Peyer's patch (tissue), 4 donors: ENCODE measurements around the gene EPAS1. TPM values are rescaled to one million over a fixed set of nuclear protein-coding genes. Genes with fewer than 3 reads are reported as not detected.

Experiments
- DNase-seq, 3 donors: peaks; one replicate each; pipeline ENCODE4 v3.0.0-alpha.2; 2017 to 2019
- H3K27ac ChIP-seq, 4 donors: fragments of 200-600 bp; sonication (generic); one replicate each; pipeline ENCODE4 v1.5.1; 2016 to 2019
- H3K27me3 ChIP-seq, 2 donors: fragments of 200-600 bp; sonication (generic); one replicate each; pipeline ENCODE4 v1.5.1; 2019
- H3K36me3 ChIP-seq, 3 donors: fragments of 200-600 bp; sonication (generic); one replicate each; pipeline ENCODE4 v1.5.1; 2016 to 2019
- H3K4me1 ChIP-seq, 4 donors: fragments of 200-600 bp; sonication (generic); one replicate each; pipeline ENCODE4 v1.5.1; 2016 to 2019
- H3K4me3 ChIP-seq, 4 donors: fragments of 200-600 bp; sonication (generic); 1 replicate in 3 of 4; 2 replicates in 1 of 4; pipeline ENCODE4 v1.5.1; 2016 to 2019; ENCODE audit warnings: mild to moderate bottlenecking in 1 of 4
- H3K9me3 ChIP-seq, 4 donors: fragments of 200-600 bp; sonication (generic); one replicate each; pipeline ENCODE4 v1.5.1; 2016 to 2019; ENCODE audit warnings: mild to moderate bottlenecking in 1 of 4
- CTCF ChIP-seq, 6 experiments: fragments of 450-650 bp in 4 of 6; fragments of 200-600 bp in 2 of 6; sonication (generic) in 1 of 6; IDR thresholded peaks; one replicate each; pipeline ENCODE4 v1.5.1; 2017 to 2019; ENCODE audit warnings: antibody characterized with exemption in 6 of 6, mild to moderate bottlenecking in 3 of 6, moderate library complexity in 1 of 6
- POLR2A ChIP-seq, 2 donors: fragments of 450-650 bp; IDR thresholded peaks; one replicate each; pipeline ENCODE4 v1.5.1; 2017; ENCODE audit warnings: antibody characterized with exemption in 2 of 2, mild to moderate bottlenecking in 2 of 2, moderate library complexity in 2 of 2
- small RNA-seq, 2 donors: library from RNA; depleted of rRNA; stranded (forward); fragments of <200 nt; gene quantifications; one replicate each; pipeline ENCODE3, GENCODE V24; 2016
- total RNA-seq, 4 donors: library from RNA; depleted of rRNA; stranded (reverse); fragments of >200 nt; gene quantifications; one replicate each; pipeline ENCODE4 v1.1.0, GENCODE V29; 2016

The EPAS1 gene
- total RNA-seq, 4 donors from 2014 or later = 114 to 240 (median 196) TPM

GRCh38 chr2:46431481-46432235, 134.5 kb downstream of the EPAS1 start:
- H3K36me3 ChIP-seq = no peaks in the 10 kb centered on the region
- H3K27ac ChIP-seq = peak overlapping the region in 1 of 4 donors; percentile 25
- no peak overlapping the region for H3K4me3 ChIP-seq
- no peaks in the 10 kb centered on the region for H3K9me3 ChIP-seq
- DNase-seq = no peak
- H3K27me3 ChIP-seq = no peaks in the 10 kb centered on the region
- TF ChIP-seq CTCF (IDR thresholded peaks at IDR 0.05) (no peak), POLR2A (IDR thresholded peaks at IDR 0.05) (no peak)
- H3K4me1 ChIP-seq = no peaks in the 10 kb centered on the region

- H3K9me3 ChIP-seq = no peaks in the 10 kb centered on the region
- H3K4me3 ChIP-seq = no peak overlapping the region
- no peaks in the 10 kb centered on the region for H3K36me3 ChIP-seq
- DNase-seq = no peak
- no peak overlapping the region for H3K27ac ChIP-seq
- H3K4me1 ChIP-seq = no peaks in the 10 kb centered on the region
- H3K27me3 ChIP-seq = no peaks in the 10 kb centered on the region
- TF ChIP-seq CTCF (IDR thresholded peaks at IDR 0.05) = no peak
- TF ChIP-seq POLR2A (IDR thresholded peaks at IDR 0.05) = no peak
Observed at GRCh38 chr2:46434851-46435273, 137.7 kb downstream of the EPAS1 start.

- no peaks in the 10 kb centered on the region for H3K36me3 ChIP-seq
- H3K4me1 ChIP-seq = no peaks in the 10 kb centered on the region
- no peak overlapping the region for H3K4me3 ChIP-seq
- no peaks in the 10 kb centered on the region for H3K27me3 ChIP-seq
- DNase-seq = no peak
- H3K9me3 ChIP-seq = no peaks in the 10 kb centered on the region
- no peak overlapping the region for H3K27ac ChIP-seq
- TF ChIP-seq POLR2A (IDR thresholded peaks at IDR 0.05) (no peak), CTCF (IDR thresholded peaks at IDR 0.05) (no peak)
Observed at GRCh38 chr2:46435353-46435752, 138.1 kb downstream of the EPAS1 start.

- Histone ChIP-seq H3K27me3 (no peaks in the 10 kb centered on the region), H3K4me1 (no peaks in the 10 kb centered on the region), H3K4me3 (no peak overlapping the region), H3K9me3 (no peaks in the 10 kb centered on the region), H3K36me3 (no peaks in the 10 kb centered on the region), H3K27ac (no peak overlapping the region)
- TF ChIP-seq POLR2A (IDR thresholded peaks at IDR 0.05) (no peak), CTCF (IDR thresholded peaks at IDR 0.05) (no peak)
- DNase-seq = no peak
Observed at GRCh38 chr2:46435796-46436360, 138.7 kb downstream of the EPAS1 start.

Small RNA genes within 50 kb of the gene (small RNA-seq; reads per million reads assigned to genes)
- gene RF00017 = 0 reads per million in 2 donors

Other genes starting within 250 kb of the EPAS1 start
- not detected for gene TMEM247, start 182.2 kb downstream of the EPAS1 start, total RNA-seq
- gene RHOQ, start 245.1 kb downstream of the EPAS1 start, total RNA-seq = 10 to 100 TPM; 12.1 to 48.7 (median 21.0) TPM
- 1 to 10 TPM in 3 of 4 donors, under 1 TPM in 1; 0.57 to 6.6 (median 3.4) TPM for gene ATP6V1E2, start 245.2 kb downstream of the EPAS1 start, total RNA-seq